AG10803 (cell line): Measurements from ENCODE around the gene GALNT17.

Experiments used
- DNase-seq: peaks from one replicate; pipeline ENCODE4 v3.0.0; 2010; ENCODE audit warnings: low read depth
- H3K4me3 ChIP-seq: 2 replicates; pipeline ENCODE4 v1.5.1; 2011; ENCODE audit warnings: mild to moderate bottlenecking, low read length, control low read depth
- CTCF ChIP-seq: conservative IDR thresholded peaks from 2 replicates; pipeline ENCODE4 v1.5.1; 2011; ENCODE audit warnings: mild to moderate bottlenecking, low read length, control low read depth, inconsistent platforms

Gene GALNT17

DNA sequence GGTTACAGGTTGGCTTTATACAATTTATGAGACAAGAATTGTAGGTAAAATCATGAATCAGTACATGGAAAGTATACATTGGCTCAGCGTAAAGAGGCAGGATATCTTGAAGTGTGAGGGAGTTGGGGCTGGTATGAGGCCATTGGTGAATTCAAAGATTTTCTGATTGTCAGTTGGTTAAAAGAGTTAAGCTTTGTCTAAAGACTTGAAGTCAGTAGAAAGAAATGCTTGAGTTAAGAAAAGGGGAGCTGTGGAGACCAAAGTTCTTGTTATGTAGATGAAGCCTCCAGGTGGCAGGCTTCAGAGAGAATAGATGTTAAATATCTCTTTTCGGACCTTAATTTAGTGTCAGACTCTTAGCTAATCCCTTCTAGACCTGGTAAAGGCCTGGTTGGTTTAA lies 341.0 kb downstream of the GALNT17 start:
- no peak for DNase-seq
- TF ChIP-seq CTCF = no peak
- H3K4me3 ChIP-seq = no peak overlapping the region

- TF ChIP-seq CTCF = no peak
- H3K4me3 ChIP-seq = no peak overlapping the region
These were observed 341.5 kb downstream of the GALNT17 start for GRCh38 chr7:71473366-71473967.

DNA sequence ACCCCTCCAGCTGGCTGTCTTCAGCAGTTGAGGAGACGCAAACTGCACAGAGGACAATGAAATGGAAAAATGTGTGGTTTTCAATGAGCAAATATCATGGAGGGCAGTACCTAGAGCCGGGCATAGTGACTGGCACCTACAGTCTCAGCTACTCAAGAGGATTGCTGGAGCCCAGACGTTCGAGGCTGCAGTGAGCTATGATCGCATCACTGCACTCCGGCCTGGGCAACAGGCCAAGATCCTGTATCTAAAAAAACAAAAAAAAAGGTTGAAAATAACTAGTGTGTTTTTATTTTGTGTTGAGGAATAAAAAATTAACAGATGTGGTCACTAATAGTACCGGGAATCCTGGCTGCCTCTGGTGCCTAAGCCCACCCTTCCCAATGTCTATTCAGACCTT lies 345.5 kb downstream of the GALNT17 start:
- DNase-seq = no peak
- TF ChIP-seq CTCF = no peak
- H3K4me3 ChIP-seq = no peak overlapping the region

More at GRCh38 chr7:71473366-71473967, 341.5 kb downstream of the GALNT17 start:
- DNase-seq = no peak

DNA sequence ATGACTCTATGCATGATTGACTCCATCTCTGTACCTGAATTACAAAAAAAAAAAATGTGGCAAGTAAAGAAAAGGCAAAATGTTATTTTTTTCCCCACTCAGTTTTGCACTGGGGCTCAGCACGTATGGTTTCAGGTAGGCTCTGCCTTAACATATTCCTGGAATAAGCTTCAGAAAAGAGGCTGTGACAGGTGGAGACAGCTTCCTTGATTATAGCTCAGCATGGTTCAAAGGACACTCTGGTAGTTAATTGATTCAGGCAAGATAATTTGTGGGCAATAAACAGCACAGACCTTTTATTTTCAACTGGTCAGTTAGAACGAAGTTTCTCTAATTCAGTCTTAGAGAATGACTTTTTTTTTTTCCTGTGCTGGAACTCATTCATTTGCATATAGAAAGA lies 347.3 kb downstream of the GALNT17 start:
- no peak for TF ChIP-seq CTCF
- H3K4me3 ChIP-seq = no peak overlapping the region
- no peak for DNase-seq

- peak; percentile 26 for DNase-seq
- no peak for TF ChIP-seq CTCF
These were observed 348.8 kb downstream of the GALNT17 start for GRCh38 chr7:71480791-71481190.

GRCh38 chr7:71482284-71482683 lies 350.3 kb downstream of the GALNT17 start:
- DNase-seq = no peak
- no peak for TF ChIP-seq CTCF

More at GRCh38 chr7:71480791-71481190, 348.8 kb downstream of the GALNT17 start:
- H3K4me3 ChIP-seq = no peak overlapping the region

GRCh38 chr7:71484380-71484779 lies 352.4 kb downstream of the GALNT17 start:
- no peak for TF ChIP-seq CTCF
- DNase-seq = peak; percentile 65
- H3K4me3 ChIP-seq = no peak overlapping the region

More at GRCh38 chr7:71482284-71482683, 350.3 kb downstream of the GALNT17 start:
- no peak overlapping the region for H3K4me3 ChIP-seq
